ENCODE measurements around the gene METTL23.

- TF ChIP-seq SMC3 (conservative IDR thresholded peaks at IDR 0.05; ENCODE audit: poor library complexity) (no peak), TAF1 (IDR thresholded peaks at IDR 0.05; ENCODE audit: low read depth) (no peak)
Measured at GRCh38 chr17:76758570-76758969, 31.9 kb downstream of the METTL23 start.
